ENCODE results near the gene MTPN. TPM values are rescaled to one million over a fixed set of nuclear protein-coding genes. Genes with fewer than 3 reads are reported as not detected.

The MTPN gene
- total RNA-seq, 1 experiment from 2014 or later = 77.8 TPM

DNA sequence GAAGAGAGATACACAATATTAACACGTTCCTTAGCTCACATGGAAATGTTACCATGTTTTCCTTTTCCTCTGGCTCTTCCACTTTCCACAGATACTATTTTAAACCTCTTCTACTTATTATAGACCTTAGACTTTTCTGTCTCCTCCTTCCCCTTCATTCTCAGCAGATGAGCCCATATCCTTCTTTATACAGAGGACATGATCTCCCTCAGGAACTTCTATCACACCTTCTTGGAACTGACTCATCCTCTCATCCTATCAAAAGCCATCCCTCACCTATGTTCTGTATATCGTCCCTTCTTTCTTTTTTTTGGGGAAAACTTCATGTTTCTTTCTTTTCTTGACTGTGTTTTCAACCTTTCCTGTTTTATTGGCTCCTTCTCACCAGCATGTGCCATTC, 20.8 kb downstream of the MTPN start:
- DNase-seq (ENCODE audit: low read depth) = no peak

DNA sequence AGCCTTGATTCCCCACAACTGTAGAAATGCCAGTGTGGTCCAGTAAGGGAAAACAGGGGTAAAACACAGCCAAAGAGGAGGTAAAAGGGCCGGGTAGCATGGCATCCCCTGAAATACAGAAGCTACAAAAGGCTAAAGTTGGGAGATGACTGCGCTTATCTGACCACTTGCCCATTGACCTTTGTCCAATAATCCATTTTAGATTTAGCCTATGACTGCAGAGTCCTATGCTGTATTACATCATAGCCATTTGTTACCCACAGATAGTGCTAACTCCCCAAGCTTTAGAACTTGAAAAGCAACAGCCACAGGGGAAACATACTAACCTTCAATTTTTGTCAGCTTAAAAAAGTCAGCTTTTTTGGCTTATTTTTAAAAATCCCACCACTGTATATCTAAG, 26.2 kb downstream of the MTPN start:
- DNase-seq (ENCODE audit: low read depth) = no peak

DNA sequence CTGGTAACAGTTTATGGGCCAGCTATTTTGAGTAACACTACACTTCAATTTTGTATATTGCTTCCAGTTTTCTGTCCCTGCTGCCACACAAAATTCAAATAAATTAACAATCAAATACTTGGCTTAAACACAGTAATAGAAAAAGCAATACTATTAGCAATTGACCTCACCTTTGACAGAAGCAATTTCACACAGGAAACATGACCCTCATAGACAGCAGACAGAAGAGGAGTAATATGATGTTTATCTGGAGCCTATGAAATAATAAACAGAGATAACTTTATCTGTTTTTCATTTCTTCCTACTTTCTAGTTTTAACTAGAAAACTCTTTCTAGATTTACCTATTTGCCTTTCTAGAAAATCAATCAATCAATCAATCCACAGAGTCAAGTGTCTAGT, 26.7 kb downstream of the MTPN start:
- no peak for DNase-seq (ENCODE audit: low read depth)

DNA sequence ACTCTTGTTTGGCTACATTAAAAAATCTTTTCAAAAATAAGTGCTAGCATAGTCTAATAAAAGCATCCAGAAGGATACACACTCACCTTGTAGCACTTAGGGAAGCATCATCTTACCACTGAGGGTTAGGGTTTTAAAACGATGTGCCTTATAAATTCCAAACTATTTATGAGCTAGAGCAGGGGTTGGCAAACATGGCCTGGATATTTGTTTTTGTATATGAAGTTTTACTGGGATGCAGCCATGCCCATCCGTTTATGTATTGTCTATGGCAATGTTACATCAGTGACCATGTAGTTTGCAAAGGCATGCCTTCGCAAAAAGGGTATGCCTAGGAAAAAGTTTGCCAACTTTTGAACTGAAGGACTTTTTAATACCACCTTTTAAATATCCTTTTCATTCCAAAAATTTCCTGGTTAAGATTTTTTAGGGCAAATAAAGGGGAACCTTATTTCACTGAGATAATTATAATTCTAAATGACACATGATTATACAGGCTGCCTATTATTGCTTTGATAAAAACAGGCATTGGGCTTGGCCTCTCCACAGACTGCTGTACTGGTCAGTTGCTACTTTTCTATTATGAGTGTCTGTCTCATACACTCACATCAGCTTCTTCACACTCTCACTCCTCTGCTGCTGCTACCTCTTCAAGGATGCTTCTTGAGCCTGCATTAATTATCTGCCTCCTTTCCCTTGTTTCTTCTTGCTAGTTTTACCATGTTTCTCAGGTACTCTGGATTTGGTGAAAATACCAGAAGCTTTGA, 30.7 kb downstream of the MTPN start:
- DNase-seq (ENCODE audit: low read depth) = no peak

DNA sequence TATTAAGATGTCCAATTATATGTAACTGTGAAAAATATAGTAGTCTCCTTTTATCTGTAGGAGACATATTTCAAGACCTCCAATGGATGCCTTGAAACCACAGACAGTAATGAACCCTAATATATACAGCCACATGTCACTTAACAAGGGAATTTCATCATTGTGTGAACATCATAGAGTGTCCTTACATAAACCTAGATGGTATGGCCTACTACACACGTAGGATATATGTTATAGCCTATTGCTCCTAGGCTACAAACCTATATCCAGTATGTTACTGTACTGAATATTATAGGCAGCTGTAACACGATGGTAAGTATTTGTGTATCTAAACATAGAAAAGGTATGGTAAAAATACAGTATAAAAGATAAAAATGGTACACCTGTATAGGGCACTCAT, 32.4 kb downstream of the MTPN start:
- DNase-seq (ENCODE audit: low read depth) = no peak

DNA sequence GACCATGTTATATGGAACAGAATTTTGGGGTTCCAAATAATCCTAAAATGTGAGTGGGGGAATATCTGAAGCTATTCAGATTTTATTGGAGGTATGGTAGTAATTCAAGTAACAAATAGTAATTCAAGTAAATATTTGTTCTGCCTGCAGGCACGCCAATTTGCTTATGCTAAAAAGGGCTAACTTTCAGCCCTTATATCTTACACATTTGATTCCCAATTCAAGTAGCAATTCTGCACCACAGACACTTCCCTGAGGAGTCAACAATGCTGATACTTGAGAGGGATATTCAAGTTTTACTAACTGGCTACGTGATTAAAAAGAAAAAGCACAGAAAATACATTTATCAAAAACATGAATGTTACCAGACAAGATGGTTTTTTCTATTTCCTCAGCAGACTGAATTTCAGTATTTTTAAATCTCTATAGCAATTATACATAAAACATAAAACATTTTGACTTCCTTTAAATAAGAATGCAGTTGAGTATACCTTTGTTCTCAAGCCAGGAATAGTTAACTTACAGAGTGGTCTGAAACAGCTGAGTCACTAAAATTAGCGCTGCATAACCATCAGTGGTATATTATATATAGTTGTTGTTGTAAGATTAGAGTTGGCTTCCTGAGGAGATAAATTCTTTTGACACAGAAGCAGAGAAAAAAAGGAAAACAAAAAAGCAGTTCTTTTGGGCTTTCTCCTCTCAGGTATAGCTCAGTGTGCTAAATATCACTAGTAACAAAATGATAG, 33.9 kb downstream of the MTPN start:
- DNase-seq (ENCODE audit: low read depth) = no peak

DNA sequence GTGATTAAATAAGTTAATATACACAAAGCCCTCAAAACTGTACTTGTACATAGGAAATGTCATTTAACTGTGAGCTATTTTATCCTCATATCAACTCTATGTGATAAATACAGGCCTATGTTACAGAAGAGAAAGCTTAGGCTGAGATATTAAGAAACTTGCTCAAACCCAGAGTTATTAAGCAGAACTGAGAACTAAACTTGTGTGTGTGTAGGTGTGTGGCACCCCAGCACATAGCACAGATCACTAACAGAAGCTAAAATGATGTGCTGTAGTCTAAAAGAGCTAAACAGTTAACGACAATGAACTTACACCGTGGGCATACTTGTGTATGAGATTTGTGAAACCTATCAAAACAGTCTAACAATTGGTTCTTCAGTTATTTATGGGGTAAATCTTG, 34.5 kb downstream of the MTPN start:
- no peak for DNase-seq (ENCODE audit: low read depth)

DNA sequence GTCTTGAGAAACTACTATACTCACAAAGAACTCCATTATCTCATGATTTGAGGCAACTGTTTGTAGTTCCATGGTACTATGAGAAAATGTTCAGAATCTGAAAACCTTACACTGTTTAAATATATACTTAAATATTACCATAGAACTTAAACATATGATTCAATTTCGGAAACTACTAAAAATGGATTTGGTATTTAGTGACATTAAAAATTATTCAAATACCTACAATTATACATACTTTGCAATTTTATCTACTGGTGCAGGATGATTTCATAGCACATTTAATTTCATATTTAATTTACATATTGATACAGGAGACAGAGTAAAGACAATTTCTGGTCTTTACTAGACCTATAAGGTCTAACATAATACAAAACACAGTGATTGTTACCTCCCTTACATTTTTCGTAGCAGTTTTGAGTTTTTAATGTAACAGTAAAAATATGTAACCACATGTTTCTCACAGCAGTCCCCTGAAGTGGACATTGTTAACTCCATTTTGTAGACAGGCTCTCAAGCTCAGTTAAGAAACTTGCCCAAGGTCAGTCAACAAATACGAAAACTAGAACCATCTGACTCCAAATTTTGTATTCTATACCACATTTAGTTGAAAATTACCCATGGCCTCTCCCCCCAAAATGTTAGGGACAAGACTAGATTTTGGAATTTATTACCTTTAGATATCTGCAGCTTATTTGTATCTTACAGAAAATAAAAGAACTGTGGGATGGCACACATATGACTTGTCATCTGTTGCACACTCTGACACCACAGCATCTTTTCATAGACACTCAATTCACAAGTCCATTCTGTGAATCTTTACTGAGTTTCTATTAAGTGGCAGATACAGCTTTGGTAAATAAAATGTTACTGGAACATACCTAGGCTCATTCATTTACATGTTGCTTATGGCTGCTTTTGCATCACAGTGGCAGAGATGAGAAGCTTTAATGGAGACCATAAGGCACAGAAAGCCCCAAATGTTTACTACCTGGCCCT, 36.8 kb downstream of the MTPN start:
- DNase-seq (ENCODE audit: low read depth) = no peak

DNA sequence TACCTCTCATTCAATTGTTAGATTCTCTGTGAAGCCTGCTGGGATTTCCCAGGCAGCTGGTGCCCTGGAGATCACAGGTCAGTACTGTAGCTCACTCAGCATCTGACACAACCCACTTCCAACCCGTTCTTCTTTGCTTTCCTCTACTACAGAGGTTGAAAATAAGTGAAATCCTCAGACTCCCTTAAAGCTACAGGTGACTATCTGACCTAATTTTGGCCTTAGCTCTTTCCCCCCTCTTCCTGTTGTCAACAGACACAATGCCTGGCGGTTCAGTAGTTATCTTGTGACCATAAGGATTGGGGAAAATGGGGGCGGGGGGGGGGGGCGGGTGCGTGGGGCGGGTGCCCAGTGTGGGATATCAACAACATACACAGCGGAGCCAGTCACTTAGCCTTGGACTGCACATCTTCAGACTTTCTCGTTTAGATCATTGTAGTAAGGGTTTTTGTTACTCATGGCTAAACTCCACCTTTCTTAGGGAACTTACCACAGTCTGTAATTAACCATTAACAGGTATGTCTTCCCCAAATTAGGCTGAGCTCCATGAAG, 37.8 kb downstream of the MTPN start:
- DNase-seq (ENCODE audit: low read depth) = no peak

DNA sequence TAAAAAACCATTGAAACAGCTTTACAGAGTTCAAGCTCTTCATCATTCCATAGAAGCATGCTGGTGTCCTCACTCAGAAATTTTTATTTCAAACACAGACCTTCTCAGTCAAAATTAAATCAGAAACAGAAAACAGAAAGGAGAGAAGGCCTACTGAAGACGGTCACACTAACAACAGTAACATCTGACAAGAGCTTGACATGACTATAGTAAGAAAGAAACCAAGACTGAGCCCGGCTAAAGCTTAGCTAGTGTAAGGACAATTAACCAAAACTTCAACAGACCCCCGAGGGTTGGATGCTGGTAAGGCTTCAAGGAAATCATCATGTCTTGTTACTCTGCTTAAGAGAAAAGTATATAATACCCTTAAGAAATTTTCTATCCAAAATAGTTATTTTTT, 38.6 kb downstream of the MTPN start:
- no peak for DNase-seq (ENCODE audit: low read depth)

DNA sequence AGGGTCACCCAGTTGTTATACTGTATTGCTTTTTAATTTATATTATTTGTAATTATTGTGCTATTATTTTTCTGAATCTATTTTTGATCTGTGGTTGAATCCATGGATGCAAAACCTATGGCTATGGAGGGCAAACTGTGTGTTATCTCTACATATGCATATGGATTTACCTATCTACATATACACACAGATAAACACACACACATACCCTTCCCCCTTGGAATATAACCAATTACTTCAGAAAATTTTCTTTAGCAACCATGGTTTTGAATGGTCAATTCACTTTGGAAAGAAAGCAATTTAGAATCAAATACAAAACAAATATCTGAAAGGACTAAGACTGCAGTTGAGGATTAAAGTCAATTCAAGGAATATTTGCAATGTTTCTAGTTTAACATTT, 39.1 kb downstream of the MTPN start:
- DNase-seq (ENCODE audit: low read depth) = no peak

DNA sequence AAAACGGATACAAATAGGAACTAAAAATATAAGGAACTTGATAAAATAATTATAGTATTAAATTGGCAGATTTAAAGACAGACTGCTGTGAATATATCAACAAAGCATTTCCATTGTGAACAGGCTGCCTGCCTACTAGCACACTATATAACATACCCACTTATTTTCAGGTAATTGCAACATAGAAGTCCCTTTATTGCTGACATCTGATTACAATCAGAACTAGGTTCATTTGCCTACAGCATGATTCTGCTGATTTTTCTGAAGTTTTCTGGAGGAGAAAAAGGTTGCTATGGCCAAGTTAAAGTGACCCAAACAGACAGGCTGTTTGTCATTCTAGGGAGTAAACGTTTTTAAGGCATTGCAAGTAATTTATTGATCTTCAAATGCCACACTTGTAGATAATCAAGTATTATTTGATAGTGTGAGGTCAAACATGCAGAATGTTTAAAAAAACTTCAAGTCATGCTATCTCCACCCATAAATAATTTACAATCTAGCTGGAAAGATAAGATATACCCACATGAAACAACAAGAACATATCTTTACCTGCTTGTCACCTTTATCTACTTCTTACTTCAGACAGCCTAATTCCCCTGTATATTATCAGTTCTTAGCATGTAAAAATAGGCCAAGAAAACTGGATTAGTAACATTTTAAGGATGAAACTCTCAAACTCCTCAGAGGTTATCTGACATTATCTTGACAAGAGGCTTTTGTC, 40.5 kb downstream of the MTPN start:
- no peak for DNase-seq (ENCODE audit: low read depth)

DNA sequence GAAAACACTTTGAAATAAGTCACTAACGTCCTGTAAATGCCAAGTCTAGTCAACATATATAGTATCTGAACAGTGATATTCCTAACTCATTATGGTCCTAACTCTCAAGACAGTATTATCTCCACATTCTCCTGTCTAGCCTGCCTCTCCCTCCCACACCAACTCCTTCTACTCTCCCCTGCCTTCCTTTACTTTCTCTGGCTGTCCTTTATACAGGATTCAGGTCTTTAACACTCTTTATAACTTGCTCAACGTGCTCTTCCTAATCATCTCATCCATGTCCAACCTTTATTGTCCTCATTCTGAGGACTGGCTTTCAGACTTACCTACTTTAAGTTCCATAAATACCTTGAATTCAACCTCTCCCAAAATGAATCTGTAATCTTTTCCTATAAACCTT, 42.5 kb downstream of the MTPN start:
- DNase-seq (ENCODE audit: low read depth) = no peak

DNA sequence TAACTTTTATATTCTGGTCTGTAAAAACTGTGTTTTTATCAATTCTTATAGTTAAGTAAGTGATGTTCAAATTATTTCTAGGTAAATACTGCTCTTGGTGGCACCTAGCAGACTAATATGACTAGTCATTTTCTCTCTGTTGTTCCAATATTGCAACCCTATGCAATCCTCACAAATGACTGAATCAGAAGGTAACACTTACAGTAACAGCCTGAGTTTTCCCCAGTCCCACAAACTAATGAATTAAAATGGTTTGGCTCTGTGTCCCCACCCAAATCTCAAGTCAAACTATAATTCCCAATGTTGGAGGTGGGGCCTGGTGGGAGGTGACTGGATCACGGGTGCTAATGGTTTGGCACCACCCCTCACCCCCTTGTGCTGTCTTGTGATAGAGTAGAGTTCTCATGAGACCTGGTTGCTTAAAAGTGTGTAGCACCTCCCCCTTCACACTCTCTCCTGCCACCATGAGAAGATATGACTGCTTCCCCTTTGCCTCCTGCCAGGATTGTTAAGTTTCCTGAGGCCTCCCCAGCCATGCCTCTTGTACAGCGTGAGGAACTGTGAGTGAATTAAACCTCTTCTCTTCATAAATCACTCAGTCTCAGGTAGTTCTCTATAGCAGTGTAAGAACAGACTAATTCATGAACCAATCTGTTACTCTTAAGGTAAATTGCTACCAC, 43.5 kb downstream of the MTPN start:
- DNase-seq (ENCODE audit: low read depth) = no peak

DNA sequence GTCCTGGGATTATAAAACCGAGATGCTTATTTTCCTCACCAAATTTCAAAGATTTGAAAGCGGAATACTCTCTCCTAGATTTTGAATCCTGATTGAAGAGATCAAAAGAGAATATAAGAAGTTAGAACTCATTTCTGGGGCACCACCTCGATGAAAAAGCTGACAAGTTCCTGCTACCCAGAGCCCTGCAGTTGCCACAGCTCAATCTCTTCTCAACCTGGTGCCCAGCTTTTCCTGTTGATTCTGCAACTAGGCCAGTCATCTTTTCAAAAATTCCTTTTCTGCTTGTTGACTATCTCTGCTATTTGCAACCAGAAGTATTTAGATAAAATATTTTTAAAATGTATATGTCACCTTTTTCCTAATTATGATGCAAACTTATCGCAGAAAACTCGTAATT, 45.0 kb downstream of the MTPN start:
- no peak for DNase-seq (ENCODE audit: low read depth)

DNA sequence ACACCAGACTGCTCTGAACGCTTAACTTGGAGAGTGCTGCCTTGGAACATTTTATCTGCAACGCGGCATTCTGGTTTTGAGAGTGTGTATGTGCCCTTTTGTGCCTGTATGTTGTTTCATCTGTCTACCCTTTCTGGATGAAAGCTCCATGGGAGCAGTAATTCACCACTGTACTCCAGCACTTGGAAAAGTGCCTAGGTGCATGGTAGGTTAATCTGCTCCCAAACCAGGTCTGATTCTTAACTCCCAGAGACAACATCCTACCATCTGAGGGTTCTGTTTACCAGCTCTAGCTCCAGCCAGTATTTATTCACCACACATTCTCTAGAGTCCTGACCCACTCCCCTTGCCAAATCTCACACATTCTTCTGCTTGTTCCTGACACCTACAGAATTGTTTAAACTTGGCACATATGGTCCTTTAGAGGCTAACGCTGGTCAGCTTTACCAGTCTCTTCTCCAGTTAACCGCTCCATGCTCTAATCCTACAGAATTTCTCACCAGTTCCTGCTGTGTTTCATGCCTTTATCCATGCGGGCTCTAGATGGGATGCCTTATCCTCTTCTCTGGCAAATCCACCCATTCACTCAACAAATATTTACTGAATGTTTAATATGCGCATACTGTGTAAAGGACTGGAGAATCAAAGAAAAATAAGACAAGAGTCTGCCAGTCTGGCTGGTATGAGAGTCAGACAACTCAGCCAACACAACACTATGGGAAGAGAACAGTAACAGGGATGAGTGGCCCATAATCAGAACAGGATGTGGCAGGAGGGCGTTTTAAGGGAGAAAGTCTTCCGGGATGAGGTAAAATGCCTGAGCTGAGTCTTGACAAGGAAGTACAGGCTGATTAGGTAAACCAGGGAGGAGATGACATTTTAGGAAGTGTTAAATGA, 46.3 kb downstream of the MTPN start:
- peak; percentile 62 for DNase-seq (ENCODE audit: low read depth)

DNA sequence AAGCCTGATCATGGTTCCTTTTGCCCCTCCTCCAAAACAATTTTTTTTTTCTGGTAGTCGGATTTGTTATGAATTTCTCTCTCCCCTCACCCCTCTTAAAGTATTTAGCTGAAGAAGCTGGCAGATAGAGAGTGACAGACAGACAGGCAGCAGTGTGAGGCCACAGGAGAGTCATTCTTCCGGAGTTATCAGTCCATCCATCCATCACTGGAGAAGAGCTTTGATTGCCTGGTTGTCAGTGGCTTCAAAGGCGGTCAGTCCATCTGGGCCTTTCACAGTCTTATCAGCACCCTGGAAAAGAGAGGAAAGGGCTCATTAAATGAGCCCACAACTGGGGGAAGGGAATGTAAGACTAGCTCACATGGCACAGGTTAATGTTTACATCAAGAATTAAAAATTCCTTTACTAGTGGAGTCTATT, 47.4 kb downstream of the MTPN start:
- DNase-seq (ENCODE audit: low read depth) = no peak

DNA sequence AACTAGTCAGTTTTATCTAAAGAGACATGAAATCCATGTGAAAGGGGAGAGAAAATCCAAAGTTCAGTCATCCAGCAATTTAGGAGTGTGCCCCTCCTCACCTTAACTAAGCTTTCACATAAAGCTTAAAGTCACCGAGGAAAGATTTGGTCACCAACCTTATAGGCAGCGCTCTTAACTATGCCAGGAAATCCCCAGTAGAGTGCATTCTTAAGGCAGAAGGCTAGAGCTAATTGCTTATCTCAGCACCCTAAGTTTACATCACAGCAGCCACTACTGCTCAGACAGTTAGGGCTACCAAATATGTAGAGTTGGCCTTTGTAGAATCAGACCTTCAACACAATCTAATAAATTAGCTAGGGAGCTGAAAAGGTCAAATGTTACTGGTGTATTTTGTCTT, 47.9 kb downstream of the MTPN start:
- no peak for DNase-seq (ENCODE audit: low read depth)

DNA sequence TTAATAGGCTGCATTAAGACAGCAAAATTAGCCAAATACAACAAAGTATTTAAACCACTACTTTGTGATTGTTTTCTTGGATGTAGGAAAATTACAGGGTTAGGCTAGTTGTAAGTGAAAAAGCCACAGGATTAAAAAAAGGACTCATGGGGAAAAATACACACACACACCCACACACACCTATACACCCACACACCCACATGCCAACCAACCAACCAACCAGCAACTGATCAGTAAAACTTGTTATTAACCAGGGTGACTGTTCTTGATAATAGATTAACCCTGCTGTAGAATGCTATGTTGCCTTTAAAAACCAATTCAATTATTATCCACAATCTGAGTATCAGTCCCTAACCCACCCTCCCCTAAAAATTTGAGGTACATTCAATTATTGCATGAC, 49.0 kb downstream of the MTPN start:
- no peak for DNase-seq (ENCODE audit: low read depth)

DNA sequence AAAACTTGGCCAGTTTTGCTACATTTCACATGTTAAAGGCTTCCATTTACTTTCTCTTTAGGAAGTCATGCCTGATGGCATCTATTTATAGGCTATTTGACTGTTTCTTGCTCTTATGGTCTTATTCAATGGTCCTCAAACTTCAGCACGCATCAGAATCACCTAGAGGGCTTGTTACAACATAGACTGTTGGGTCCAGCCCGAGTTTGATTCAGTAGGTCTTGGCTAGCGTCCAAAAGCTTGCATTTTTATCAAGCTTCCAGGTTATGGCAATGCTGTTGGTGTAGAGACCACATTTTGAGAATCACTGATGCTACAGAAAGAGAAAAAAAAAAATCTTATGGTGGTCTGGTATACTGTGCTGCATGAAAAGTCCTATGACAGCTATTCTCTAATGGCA, 51.9 kb downstream of the MTPN start:
- DNase-seq (ENCODE audit: low read depth) = no peak

Measured in Daoy (cell line).